HG03521 (cell line): Measurements from ENCODE around the gene SDK1.

Source experiments
- ATAC-seq: cut with Tn5 transposase; IDR thresholded peaks from one replicate; pipeline ENCODE4 v1.9.1; 2021; ENCODE audit warnings: mild to moderate bottlenecking, moderate library complexity; ENCODE audit not compliant: unreplicated experiment

Gene SDK1

GRCh38 chr7:4001742-4002141 lies 700.7 kb downstream of the SDK1 start:
- ATAC-seq = no peak

- ATAC-seq = no peak
These were observed 702.5 kb downstream of the SDK1 start for GRCh38 chr7:4003503-4003902.

- no peak for ATAC-seq
These were observed 705.6 kb downstream of the SDK1 start for GRCh38 chr7:4006687-4007086.

- ATAC-seq = no peak
These were observed 708.4 kb downstream of the SDK1 start for GRCh38 chr7:4009211-4010060.

GRCh38 chr7:4010061-4010605 lies 709.1 kb downstream of the SDK1 start:
- ATAC-seq = no peak

GRCh38 chr7:4010923-4011656 lies 710.0 kb downstream of the SDK1 start:
- no peak for ATAC-seq

- ATAC-seq = no peak
These were observed 712.7 kb downstream of the SDK1 start for GRCh38 chr7:4013793-4014192.

- ATAC-seq = no peak
These were observed 713.4 kb downstream of the SDK1 start for GRCh38 chr7:4014346-4015050.

- no peak for ATAC-seq
These were observed 714.3 kb downstream of the SDK1 start for GRCh38 chr7:4015371-4015770.

GRCh38 chr7:4015996-4016395 lies 714.9 kb downstream of the SDK1 start:
- no peak for ATAC-seq

- no peak for ATAC-seq
These were observed 716.0 kb downstream of the SDK1 start for GRCh38 chr7:4017081-4017480.

- no peak for ATAC-seq
These were observed 716.7 kb downstream of the SDK1 start for GRCh38 chr7:4017785-4018184.

- no peak for ATAC-seq
These were observed 717.7 kb downstream of the SDK1 start for GRCh38 chr7:4018601-4019316.

- no peak for ATAC-seq
These were observed 719.0 kb downstream of the SDK1 start for GRCh38 chr7:4020086-4020485.

- no peak for ATAC-seq
These were observed 720.4 kb downstream of the SDK1 start for GRCh38 chr7:4021413-4021812.

- ATAC-seq = no peak
These were observed 721.2 kb downstream of the SDK1 start for GRCh38 chr7:4022265-4022664.

GRCh38 chr7:4023502-4023901 lies 722.5 kb downstream of the SDK1 start:
- ATAC-seq = no peak

GRCh38 chr7:4024133-4024532 lies 723.1 kb downstream of the SDK1 start:
- no peak for ATAC-seq

- ATAC-seq = no peak
These were observed 723.8 kb downstream of the SDK1 start for GRCh38 chr7:4024806-4025205.

GRCh38 chr7:4025210-4025609 lies 724.2 kb downstream of the SDK1 start:
- ATAC-seq = no peak
